ENCODE data around the gene PYCARD.
"Not testable (repeated sequence)": the region's sequence is repeated elsewhere in the genome, so short reads cannot be mapped to it uniquely, and the experiment has no call there.

PYCARD gene

DNA sequence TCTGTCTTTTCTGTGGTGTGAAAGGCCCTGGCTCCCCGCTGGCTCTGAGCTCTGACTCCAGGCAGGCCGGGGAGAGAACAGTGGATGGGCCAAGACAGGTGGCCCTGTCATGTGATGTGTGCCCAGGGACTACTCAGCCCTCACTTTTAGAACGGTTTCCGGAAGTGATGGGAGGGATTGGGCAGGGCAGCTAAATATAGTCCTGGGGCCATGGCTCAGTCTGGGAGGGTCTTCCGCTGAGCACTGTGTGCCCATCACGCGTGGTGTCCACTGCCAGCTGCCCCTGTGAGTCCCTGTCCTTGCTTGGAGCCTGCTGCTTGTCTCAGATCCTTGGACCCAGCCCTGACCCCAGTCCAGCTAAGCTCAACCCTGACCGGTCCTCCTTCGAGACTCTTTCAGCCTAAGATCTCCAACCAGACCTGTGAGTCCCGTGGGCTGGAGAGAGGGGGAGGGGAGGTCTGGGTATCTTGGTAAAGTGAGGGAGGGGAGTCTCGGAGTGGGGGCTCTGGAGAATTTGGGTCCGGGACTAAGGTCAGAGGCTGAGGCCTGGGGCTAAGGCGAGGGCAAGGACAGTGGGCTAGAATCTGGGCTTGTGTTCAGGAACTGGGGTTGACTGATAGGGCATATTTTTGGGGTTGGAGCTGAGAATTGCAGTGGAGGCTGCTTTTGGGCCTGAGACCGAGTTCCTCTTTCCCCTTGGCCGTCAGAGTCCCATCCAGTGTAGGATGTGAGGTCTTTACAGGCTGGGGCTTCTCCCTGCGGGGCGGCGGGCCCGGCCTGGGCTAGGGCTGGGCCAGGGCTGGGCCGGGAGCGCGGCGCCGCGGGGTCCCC is 11.5 kb upstream of the PYCARD start, which contains the start of gene TRIM72:
TRIM72 (plus strand) TSS at position 243 of the 831 bp plus-strand sequence. CDS start 620 bp downstream, outside the sequence.
- H3K27ac ChIP-seq (ENCODE audit: low read depth, low read length), result no peak within 1 kb of the TSS
- H3K4me1 ChIP-seq (ENCODE audit: insufficient read depth, low read length), result peaks cover 19% of the 10 kb centered on the region
- peaks cover 24 to 55% of the 10 kb centered on the region in 2 donors for H3K27me3 ChIP-seq (ENCODE audit: control insufficient read depth in 1 of 2, insufficient read depth in 2 of 2, low read length in 2 of 2)

GRCh38 chr16:31213342-31213741 is 10.8 kb upstream of the PYCARD start:
- Histone ChIP-seq H3K36me3 (ENCODE audit: insufficient read depth, low read length) (no peaks in the 10 kb centered on the region), H3K27ac (ENCODE audit: low read depth, low read length) (no peak overlapping the region), H3K4me1 (ENCODE audit: insufficient read depth, low read length) (peaks cover 19% of the 10 kb centered on the region), H3K9me3 (ENCODE audit: low read length) (no peaks in the 10 kb centered on the region), H3K9ac (ENCODE audit: low read length) (no peak overlapping the region), H3K4me3 (ENCODE audit: low read depth in 1 of 2, low read length in 2 of 2) (no peak overlapping the region), H3K27me3 (ENCODE audit: control insufficient read depth in 1 of 2, insufficient read depth in 2 of 2, low read length in 2 of 2) (peaks cover 24 to 49% of the 10 kb centered on the region in 2 donors)

More for the DNA sequence above, 11.5 kb upstream of the PYCARD start, which contains the start of gene TRIM72:
- Histone ChIP-seq H3K9ac (ENCODE audit: low read length) (no peak within 1 kb of the TSS), H3K4me3 (ENCODE audit: low read depth in 1 of 2, low read length in 2 of 2) (peak within 1 kb of the TSS; percentile 21 to 47), H3K36me3 (ENCODE audit: insufficient read depth, low read length) (no peaks in the 10 kb centered on the region), H3K9me3 (ENCODE audit: low read length) (no peaks in the 10 kb centered on the region)

GRCh38 chr16:31206776-31207175 is 4.2 kb upstream of the PYCARD start:
- H3K36me3 ChIP-seq (ENCODE audit: insufficient read depth, low read length), result no peaks in the 10 kb centered on the region
- H3K9ac ChIP-seq (ENCODE audit: low read length), result no peak overlapping the region
- peaks cover under 1% of the 10 kb centered on the region for H3K4me1 ChIP-seq (ENCODE audit: insufficient read depth, low read length)
- peaks cover 0 to 2% of the 10 kb centered on the region in 2 donors for H3K27me3 ChIP-seq (ENCODE audit: control insufficient read depth in 1 of 2, insufficient read depth in 2 of 2, low read length in 2 of 2)
- H3K27ac ChIP-seq (ENCODE audit: low read depth, low read length), result no peak overlapping the region
- H3K9me3 ChIP-seq (ENCODE audit: low read length), result no peaks in the 10 kb centered on the region
- H3K4me3 ChIP-seq (ENCODE audit: low read depth in 1 of 2, low read length in 2 of 2), result no peak overlapping the region

DNA sequence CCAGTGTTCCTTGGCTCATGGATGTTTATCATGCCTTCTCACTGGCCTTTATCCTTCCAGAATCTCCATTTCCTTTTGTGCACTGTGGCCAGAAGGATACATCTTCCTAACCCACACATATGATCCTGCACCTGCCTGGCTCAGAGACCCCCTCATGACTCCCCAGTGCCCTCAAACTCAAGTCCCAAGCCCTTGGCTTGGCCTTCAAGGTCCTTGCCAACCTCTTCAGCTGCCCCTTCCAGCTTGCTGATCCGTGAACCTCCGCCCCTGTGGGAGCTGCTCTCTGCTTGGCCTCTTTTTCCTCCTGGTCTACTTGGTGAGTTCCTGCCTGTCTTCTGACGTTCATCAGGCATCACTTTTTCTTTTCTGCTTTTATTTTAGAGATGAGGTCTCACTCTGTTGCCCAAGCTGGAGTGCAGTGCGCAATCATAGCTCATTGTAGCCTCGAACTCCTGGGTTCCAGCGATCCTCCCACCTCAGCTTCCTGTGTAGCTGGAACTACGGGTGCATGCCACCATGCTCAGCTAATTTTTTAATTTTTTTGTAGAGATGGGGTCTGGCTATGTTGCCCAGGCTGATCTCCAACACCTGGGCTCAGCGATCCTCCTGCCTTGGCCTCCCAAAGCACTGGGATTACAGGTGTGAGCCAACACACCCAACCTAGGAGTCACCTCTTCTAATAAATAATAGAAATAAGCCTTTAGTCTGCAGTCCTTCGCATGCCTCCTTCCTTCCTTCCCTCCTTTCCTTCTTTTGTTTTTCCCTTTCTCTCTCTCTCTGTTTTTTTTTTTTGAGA is 2.5 kb upstream of the PYCARD start:
- Histone ChIP-seq H3K9me3 (ENCODE audit: low read length) (no peaks in the 10 kb centered on the region), H3K9ac (ENCODE audit: low read length) (no peak overlapping the region), H3K36me3 (ENCODE audit: insufficient read depth, low read length) (no peaks in the 10 kb centered on the region), H3K27me3 (ENCODE audit: control insufficient read depth in 1 of 2, insufficient read depth in 2 of 2, low read length in 2 of 2) (peaks cover 0 to 4% of the 10 kb centered on the region in 2 donors), H3K4me3 (ENCODE audit: low read depth in 1 of 2, low read length in 2 of 2) (no peak overlapping the region), H3K27ac (ENCODE audit: low read depth, low read length) (no peak overlapping the region), H3K4me1 (ENCODE audit: insufficient read depth, low read length) (peaks cover 8% of the 10 kb centered on the region)

GRCh38 chr16:31201582-31202413 is 762 bp downstream of the PYCARD start:
- Histone ChIP-seq H3K27ac (ENCODE audit: low read depth, low read length) (peak overlapping the region; percentile 16), H3K4me3 (ENCODE audit: low read depth in 1 of 2, low read length in 2 of 2) (peak overlapping the region; percentile 64 to 67), H3K27me3 (ENCODE audit: control insufficient read depth in 1 of 2, insufficient read depth in 2 of 2, low read length in 2 of 2) (peaks cover 0 to 4% of the 10 kb centered on the region in 2 donors), H3K36me3 (ENCODE audit: insufficient read depth, low read length) (peaks cover 19% of the 10 kb centered on the region), H3K9ac (ENCODE audit: low read length) (no peak overlapping the region), H3K9me3 (ENCODE audit: low read length) (no peaks in the 10 kb centered on the region), H3K4me1 (ENCODE audit: insufficient read depth, low read length) (peaks cover 8% of the 10 kb centered on the region)

GRCh38 chr16:31200821-31201568 is 1.6 kb downstream of the PYCARD start:
- H3K9me3 ChIP-seq (ENCODE audit: low read length), result no peaks in the 10 kb centered on the region
- H3K4me1 ChIP-seq (ENCODE audit: insufficient read depth, low read length), result peaks cover 8% of the 10 kb centered on the region
- peaks cover 21% of the 10 kb centered on the region for H3K36me3 ChIP-seq (ENCODE audit: insufficient read depth, low read length)
- peaks cover 0 to 4% of the 10 kb centered on the region in 2 donors for H3K27me3 ChIP-seq (ENCODE audit: control insufficient read depth in 1 of 2, insufficient read depth in 2 of 2, low read length in 2 of 2)
- H3K27ac ChIP-seq (ENCODE audit: low read depth, low read length), result no peak overlapping the region
- no peak overlapping the region for H3K9ac ChIP-seq (ENCODE audit: low read length)
- peak overlapping the region in 1 of 2 donors; percentile 67 for H3K4me3 ChIP-seq (ENCODE audit: low read depth in 1 of 2, low read length in 2 of 2)

DNA sequence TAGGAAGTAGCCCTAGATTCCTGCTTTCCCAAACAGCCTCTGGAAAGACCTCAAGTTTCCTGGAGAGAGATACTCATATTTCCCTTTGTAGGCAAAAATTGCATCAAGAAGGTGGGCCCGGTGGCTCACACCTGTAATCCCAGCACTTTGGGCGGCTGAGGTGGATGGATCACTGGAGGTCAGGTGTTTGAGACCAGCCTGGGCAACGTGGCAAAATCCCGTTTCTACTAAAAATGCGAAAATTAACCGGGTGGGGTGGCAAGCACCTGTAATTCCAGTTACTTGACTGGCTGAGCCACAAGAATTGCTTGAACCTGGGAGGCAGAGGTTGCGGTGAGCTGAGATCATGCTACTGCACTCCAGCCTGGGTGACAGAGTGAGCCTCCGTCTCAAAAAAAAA is 2.4 kb downstream of the PYCARD start:
- H3K36me3 ChIP-seq (ENCODE audit: insufficient read depth, low read length), result peaks cover 30% of the 10 kb centered on the region
- not testable (repeated sequence) for H3K27ac ChIP-seq (ENCODE audit: low read depth, low read length); H3K4me3 ChIP-seq (ENCODE audit: low read depth in 1 of 2, low read length in 2 of 2); H3K27me3 ChIP-seq (ENCODE audit: control insufficient read depth in 1 of 2, insufficient read depth in 2 of 2, low read length in 2 of 2); H3K9ac ChIP-seq (ENCODE audit: low read length); H3K4me1 ChIP-seq (ENCODE audit: insufficient read depth, low read length); H3K9me3 ChIP-seq (ENCODE audit: low read length)

GRCh38 chr16:31199430-31200041 is 3.0 kb downstream of the PYCARD start:
- H3K4me3 ChIP-seq (ENCODE audit: low read depth in 1 of 2, low read length in 2 of 2), result no peak overlapping the region
- H3K9ac ChIP-seq (ENCODE audit: low read length), result no peak overlapping the region
- peaks cover 35% of the 10 kb centered on the region for H3K36me3 ChIP-seq (ENCODE audit: insufficient read depth, low read length)
- peaks cover 0 to 4% of the 10 kb centered on the region in 2 donors for H3K27me3 ChIP-seq (ENCODE audit: control insufficient read depth in 1 of 2, insufficient read depth in 2 of 2, low read length in 2 of 2)
- H3K4me1 ChIP-seq (ENCODE audit: insufficient read depth, low read length), result peaks cover 8% of the 10 kb centered on the region
- H3K27ac ChIP-seq (ENCODE audit: low read depth, low read length), result no peak overlapping the region
- H3K9me3 ChIP-seq (ENCODE audit: low read length), result no peaks in the 10 kb centered on the region

DNA sequence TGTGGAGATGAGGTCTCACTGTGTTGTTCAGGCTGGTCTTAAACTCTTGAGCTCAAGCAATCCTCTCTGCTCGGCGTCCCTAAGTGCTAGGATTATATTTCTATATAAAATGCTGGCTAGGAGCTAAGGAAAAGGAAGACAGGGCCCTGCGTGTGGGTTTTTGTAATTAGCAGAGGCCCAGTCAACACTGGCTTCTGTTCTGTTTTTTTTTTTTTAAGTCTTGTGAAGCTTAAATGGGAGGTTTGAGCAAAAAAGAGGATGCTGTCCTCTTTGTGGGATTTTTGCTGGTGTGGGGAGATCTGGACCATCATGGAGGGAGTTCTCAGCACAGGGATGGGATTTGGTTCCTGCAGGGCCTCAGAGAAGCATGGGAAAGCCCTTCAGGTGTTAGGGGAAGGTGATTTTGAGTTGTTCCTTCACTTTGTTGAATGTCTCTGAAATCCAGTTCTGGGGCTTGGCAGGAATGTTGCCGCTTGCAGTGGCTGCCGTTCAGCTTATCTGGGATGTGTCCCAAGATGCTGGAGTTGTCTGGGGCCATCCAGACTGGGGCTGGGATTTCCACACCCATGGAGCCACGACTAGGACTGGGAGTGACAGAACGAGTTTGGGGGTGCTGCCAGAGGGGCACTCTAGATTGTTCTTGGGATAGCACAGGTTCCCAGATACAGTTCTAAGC is 4.2 kb downstream of the PYCARD start:
- peaks cover 0 to 4% of the 10 kb centered on the region in 2 donors for H3K27me3 ChIP-seq (ENCODE audit: control insufficient read depth in 1 of 2, insufficient read depth in 2 of 2, low read length in 2 of 2)
- no peak overlapping the region for H3K27ac ChIP-seq (ENCODE audit: low read depth, low read length)
- H3K36me3 ChIP-seq (ENCODE audit: insufficient read depth, low read length), result peaks cover 47% of the 10 kb centered on the region
- H3K9ac ChIP-seq (ENCODE audit: low read length), result no peak overlapping the region
- no peaks in the 10 kb centered on the region for H3K9me3 ChIP-seq (ENCODE audit: low read length)
- no peak overlapping the region for H3K4me3 ChIP-seq (ENCODE audit: low read depth in 1 of 2, low read length in 2 of 2)
- H3K4me1 ChIP-seq (ENCODE audit: insufficient read depth, low read length), result peaks cover 8% of the 10 kb centered on the region
